GM19025 (cell line): Measurements from ENCODE around the gene EEF1A2.
"Not testable (repeated sequence)": the region's sequence is repeated elsewhere in the genome, so short reads cannot be mapped to it uniquely, and the experiment has no call there.

ENCODE experiments used
- ATAC-seq: cut with Tn5 transposase; IDR thresholded peaks from one replicate; pipeline ENCODE4 v1.9.1; 2021; ENCODE audit warnings: mild to moderate bottlenecking, low read depth, moderate library complexity; ENCODE audit not compliant: unreplicated experiment

Gene EEF1A2

GRCh38 chr20:63490416-63490815 lies 8.5 kb downstream of the EEF1A2 start:
- no peak for ATAC-seq

GRCh38 chr20:63488315-63489251 lies 10.3 kb downstream of the EEF1A2 start:
- no peak for ATAC-seq

- no peak for ATAC-seq
These were observed 11.1 kb downstream of the EEF1A2 start for GRCh38 chr20:63487781-63488241.

GRCh38 chr20:63487116-63487764 lies 11.6 kb downstream of the EEF1A2 start:
- ATAC-seq, result no peak

GRCh38 chr20:63486300-63486855 lies 12.5 kb downstream of the EEF1A2 start:
- no peak for ATAC-seq

- no peak for ATAC-seq
These were observed 14.1 kb downstream of the EEF1A2 start for GRCh38 chr20:63484651-63485403.

GRCh38 chr20:63484236-63484635 lies 14.6 kb downstream of the EEF1A2 start:
- ATAC-seq, result no peak

GRCh38 chr20:63483834-63484233 lies 15.0 kb downstream of the EEF1A2 start:
- ATAC-seq, result no peak

- ATAC-seq, result no peak
These were observed 16.8 kb downstream of the EEF1A2 start for GRCh38 chr20:63482021-63482587.

GRCh38 chr20:63481503-63481902 lies 17.4 kb downstream of the EEF1A2 start:
- ATAC-seq, result no peak

- ATAC-seq, result not testable (repeated sequence)
These were observed 19.0 kb downstream of the EEF1A2 start for GRCh38 chr20:63479695-63480419.

GRCh38 chr20:63478346-63479302 lies 20.3 kb downstream of the EEF1A2 start:
- ATAC-seq, result no peak

- no peak for ATAC-seq
These were observed 20.9 kb downstream of the EEF1A2 start for GRCh38 chr20:63477944-63478343.

- no peak for ATAC-seq
These were observed 21.7 kb downstream of the EEF1A2 start for GRCh38 chr20:63477061-63477616.

GRCh38 chr20:63475209-63475608 lies 23.7 kb downstream of the EEF1A2 start:
- ATAC-seq, result no peak

GRCh38 chr20:63473555-63474449 lies 25.1 kb downstream of the EEF1A2 start:
- ATAC-seq, result no peak

- ATAC-seq, result no peak
These were observed 26.0 kb downstream of the EEF1A2 start for GRCh38 chr20:63472862-63473390.
